ENCODE measurements around the gene ODAD4. TPM values are rescaled to one million over a fixed set of nuclear protein-coding genes. Genes with fewer than 3 reads are reported as not detected.

The ODAD4 gene
- total RNA-seq, 1 experiment from 2014 or later, result 0.98 TPM

- TF ChIP-seq ATF3 (IDR thresholded peaks at IDR 0.05) (no peak), ZFX (IDR thresholded peaks at IDR 0.05) (no peak), REST (IDR thresholded peaks at IDR 0.05; ENCODE audit: low read depth) (no peak), TCF7L2 (IDR thresholded peaks at IDR 0.05; ENCODE audit: borderline replicate concordance, extremely low read depth, insufficient read depth, insufficient read length) (no peak), POLR2AphosphoS5 (IDR thresholded peaks at IDR 0.05; ENCODE audit: low read depth, low read length) (no peak)
Observed at GRCh38 chr17:41957031-41957868, 26.8 kb downstream of the ODAD4 start (continued).

- no peak overlapping the region for H3K4me2 ChIP-seq (ENCODE audit: low read length)
- H3K9me2 ChIP-seq (ENCODE audit: insufficient read depth), result no peaks in the 10 kb centered on the region
- no TSS peak for BruUV-seq (replicated peaks)
- no peak overlapping the region for H3K27ac ChIP-seq (ENCODE audit: low read depth, low read length)
- no peak overlapping the region for H3K9ac ChIP-seq (ENCODE audit: low read length)
- ChIA-PET CTCF (interaction anchor here (0.6 to 1.5 kb wide), 2 partner anchors 21 to 28 kb away, joined by 3 read pairs; partner anchors contain the start of gene ODAD4), RAD21 (ENCODE audit: low non-redundant PET in 1 of 2, low total read pairs in 2 of 2, uncharacterized antibody in 2 of 2, unreplicated experiment in 2 of 2) (no interaction called here), POLR2A (interaction anchor here (0.8 kb wide), 1 partner anchor 8 kb away, joined by 3 read pairs; no protein-coding TSS in a partner anchor)
- no peaks in the 10 kb centered on the region for H4K20me1 ChIP-seq (ENCODE audit: insufficient read depth)
- H3K79me2 ChIP-seq (ENCODE audit: insufficient read depth, low read length), result no peaks in the 10 kb centered on the region
- H3K36me3 ChIP-seq (ENCODE audit: control insufficient read depth in 1 of 2, insufficient read depth in 2 of 2, low read length in 2 of 2), result no peaks in the 10 kb centered on the region
- no peaks in the 10 kb centered on the region for H3K4me1 ChIP-seq (ENCODE audit: control insufficient read depth in 1 of 2, insufficient read depth in 2 of 2, low read length in 2 of 2)
- H3K27me3 ChIP-seq (ENCODE audit: insufficient read depth, low read length), result no peaks in the 10 kb centered on the region
- DNase-seq (ENCODE audit: low read depth, low spot score) (no peak), ATAC-seq (no peak)
- no peak overlapping the region for H2AFZ ChIP-seq (ENCODE audit: low read depth, low read length, poor library complexity, severe bottlenecking)
- H3K9me3 ChIP-seq (ENCODE audit: control insufficient read depth in 1 of 2, insufficient read depth in 1 of 2, low read depth in 1 of 2, low read length in 2 of 2), result no peaks in the 10 kb centered on the region
- H3K4me3 ChIP-seq (replicated peaks in 1 of 2; ENCODE audit: low read depth in 1 of 2, low read length in 2 of 2), result no peak overlapping the region
- intact Hi-C loops (cut with micrococcal nuclease), result no loop called here
- no peak for TF ChIP-seq CBX3 (IDR thresholded peaks at IDR 0.05; ENCODE audit: low read depth)
- TF ChIP-seq ELF1 (IDR thresholded peaks at IDR 0.05; ENCODE audit: borderline replicate concordance, low read depth), result no peak
- no peak for TF ChIP-seq SIN3A (IDR thresholded peaks at IDR 0.05; ENCODE audit: low read depth)
- no peak for TF ChIP-seq CEBPB (IDR thresholded peaks at IDR 0.05; ENCODE audit: low read depth)
- no peak for TF ChIP-seq REST (IDR thresholded peaks at IDR 0.05; ENCODE audit: low read depth)
- TF ChIP-seq EZH2 (IDR thresholded peaks at IDR 0.05), result no peak
- TF ChIP-seq SP1 (IDR thresholded peaks at IDR 0.05; ENCODE audit: low read depth), result no peak
- TF ChIP-seq POLR2A (IDR thresholded peaks at IDR 0.05; ENCODE audit: borderline replicate concordance, extremely low read depth, insufficient read depth, insufficient read length), result no peak
- no peak for TF ChIP-seq MAX (IDR thresholded peaks at IDR 0.05)
- TF ChIP-seq FOSL1 (IDR thresholded peaks at IDR 0.05; ENCODE audit: low read depth), result no peak
Observed at GRCh38 chr17:41957869-41958439, 27.5 kb downstream of the ODAD4 start.
